Femur (tissue), 1 donor: ENCODE measurements around the gene DUSP5.
"Not testable (repeated sequence)": the region's sequence is repeated elsewhere in the genome, so short reads cannot be mapped to it uniquely, and the experiment has no call there.

Source experiments
- DNase-seq: peaks from one replicate; pipeline ENCODE4 v3.0.0-alpha.2; 2017

Gene DUSP5

GRCh38 chr10:110523736-110524135 lies 26.0 kb downstream of the DUSP5 start:
- DNase-seq = no peak

- no peak for DNase-seq
Measured at GRCh38 chr10:110524179-110524858, 26.6 kb downstream of the DUSP5 start.

DNA sequence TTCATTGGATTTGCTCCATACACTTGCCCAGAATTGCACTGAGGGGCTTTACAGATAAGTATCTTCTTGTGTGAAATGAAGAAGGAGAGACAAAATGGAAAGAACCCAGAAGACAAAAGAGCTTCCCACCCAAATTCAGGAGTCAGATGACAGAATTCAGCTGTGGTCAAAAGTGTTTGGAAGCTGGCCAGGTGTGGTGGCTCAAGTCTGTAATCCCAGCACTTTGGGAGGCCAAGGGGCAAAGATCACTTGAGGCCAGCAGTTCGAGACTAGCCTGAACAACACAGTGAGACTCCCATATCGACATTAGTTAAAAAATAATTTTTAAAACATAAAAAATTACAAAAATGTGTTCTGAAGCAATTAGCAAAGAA lies 27.1 kb downstream of the DUSP5 start:
- DNase-seq = no peak

- no peak for DNase-seq
Measured at GRCh38 chr10:110525349-110526260, 27.9 kb downstream of the DUSP5 start.

DNA sequence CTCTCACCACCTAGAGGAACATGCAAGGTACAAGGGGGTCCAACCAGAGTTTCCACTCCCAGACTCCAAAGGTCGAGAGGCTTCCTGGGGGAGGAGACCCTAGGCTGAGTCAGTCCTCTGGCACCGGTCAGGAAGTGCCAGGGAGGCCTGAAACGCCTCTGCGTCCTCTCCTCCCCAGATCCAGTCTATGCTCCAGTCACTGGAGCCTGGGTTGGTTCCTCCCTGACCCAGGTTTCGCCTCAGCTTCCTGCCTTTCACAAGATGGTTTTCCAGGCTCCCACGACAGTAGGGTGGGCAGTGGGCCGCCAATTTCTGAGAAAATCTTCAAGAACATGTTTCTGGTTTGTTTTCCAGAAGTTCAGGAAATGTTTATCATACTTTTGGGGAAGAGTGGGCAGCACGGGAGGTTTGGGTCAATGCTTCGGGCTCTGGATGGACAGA lies 30.0 kb downstream of the DUSP5 start:
- DNase-seq = no peak

- no peak for DNase-seq
Measured at GRCh38 chr10:110528224-110528996, 30.7 kb downstream of the DUSP5 start.

GRCh38 chr10:110528997-110529524 lies 31.4 kb downstream of the DUSP5 start:
- DNase-seq = not testable (repeated sequence)

DNA sequence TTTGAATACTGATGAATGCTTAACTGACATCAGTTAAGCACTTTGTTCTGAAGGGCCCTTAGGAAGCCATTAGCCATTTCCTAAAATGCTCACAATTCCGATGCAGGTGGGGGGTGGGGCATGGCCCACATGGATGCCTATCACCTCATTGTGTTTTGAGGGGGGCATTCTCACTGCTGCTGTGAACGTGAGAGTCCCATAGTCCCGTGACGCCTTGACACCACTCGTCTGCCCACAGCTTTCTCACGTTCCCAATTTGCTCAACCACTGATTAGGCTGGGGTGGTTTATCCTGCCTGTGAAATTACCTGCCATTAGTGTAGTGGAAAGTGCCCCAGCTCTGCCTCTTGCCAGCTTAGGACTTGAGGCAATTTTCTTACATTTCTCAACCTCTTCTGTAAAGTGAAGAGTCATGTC lies 31.9 kb downstream of the DUSP5 start:
- DNase-seq = no peak

DNA sequence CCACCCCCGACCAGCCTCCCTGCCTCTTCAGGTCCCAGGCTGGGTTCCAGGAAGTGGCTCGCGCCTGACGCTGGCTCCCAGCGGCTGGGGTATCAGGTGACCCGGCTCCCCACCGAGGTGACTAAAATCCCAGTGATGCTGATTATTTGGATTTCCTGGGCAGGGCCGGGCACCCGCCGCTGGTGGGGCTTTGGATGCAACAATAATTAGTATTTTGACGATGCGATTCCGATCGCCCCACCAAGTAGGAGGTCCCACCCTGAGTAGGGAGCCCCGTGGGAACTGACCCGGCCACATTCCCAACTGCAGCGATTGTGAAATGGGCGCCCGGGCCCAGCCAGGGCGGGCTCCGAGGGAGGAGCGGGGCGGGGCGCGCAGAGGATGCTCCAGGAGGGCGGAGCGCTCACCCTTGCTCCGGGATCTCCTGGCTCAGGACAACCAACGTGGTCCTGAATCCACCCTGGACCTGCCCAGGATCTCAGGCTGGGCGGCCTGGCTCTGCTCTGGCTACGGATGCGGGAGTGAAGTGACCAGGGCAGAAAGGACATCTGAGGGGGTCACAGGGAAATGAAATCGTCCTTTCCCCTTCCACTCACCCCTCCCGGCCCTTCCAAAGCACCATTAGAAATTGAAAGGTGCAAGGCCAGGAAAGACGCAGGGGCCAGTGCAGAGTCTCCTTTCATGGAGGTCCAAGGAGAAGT lies 32.6 kb downstream of the DUSP5 start:
- DNase-seq = no peak

DNA sequence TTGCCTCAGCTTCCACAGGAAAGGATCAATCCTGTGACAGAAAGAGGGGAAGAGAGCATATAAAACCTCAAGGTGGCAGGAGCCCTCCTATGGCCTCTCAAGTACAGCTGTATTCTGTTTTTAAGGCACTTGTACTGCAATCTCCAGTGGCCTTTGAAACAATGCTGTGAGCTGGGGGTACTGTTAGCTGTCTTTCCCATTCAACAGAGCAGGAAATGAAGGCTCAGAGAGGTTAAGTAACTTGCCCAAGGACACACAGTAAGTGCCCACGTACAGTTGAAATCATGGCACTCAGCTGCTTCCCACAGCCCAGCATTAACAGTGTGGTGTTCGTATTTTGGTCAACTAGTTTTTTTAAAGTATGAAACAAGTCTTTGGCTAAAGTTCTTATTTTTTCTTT lies 34.0 kb downstream of the DUSP5 start:
- DNase-seq = no peak

GRCh38 chr10:110532628-110533027 lies 34.9 kb downstream of the DUSP5 start:
- DNase-seq = not testable (repeated sequence)

GRCh38 chr10:110533149-110533548 lies 35.4 kb downstream of the DUSP5 start:
- DNase-seq = no peak

DNA sequence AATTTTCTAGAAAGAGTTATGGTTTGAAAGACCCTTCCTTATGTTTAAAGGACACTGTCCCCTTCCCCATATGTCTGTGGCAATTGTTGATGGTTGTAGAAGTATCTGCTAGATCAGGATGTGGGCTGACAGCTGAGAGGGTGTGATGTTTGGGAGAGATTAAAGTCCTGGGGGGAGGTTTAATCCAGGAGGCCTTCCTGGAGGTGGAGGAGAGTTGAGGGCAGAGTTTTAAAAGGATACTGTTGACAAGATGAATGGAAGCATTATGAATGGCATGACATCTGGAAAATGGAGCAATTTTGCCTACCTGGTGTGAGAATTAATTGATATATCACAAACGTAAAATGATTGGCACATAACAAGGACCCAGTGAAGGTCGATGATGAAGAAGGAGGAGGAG lies 36.9 kb downstream of the DUSP5 start:
- DNase-seq = no peak

DNA sequence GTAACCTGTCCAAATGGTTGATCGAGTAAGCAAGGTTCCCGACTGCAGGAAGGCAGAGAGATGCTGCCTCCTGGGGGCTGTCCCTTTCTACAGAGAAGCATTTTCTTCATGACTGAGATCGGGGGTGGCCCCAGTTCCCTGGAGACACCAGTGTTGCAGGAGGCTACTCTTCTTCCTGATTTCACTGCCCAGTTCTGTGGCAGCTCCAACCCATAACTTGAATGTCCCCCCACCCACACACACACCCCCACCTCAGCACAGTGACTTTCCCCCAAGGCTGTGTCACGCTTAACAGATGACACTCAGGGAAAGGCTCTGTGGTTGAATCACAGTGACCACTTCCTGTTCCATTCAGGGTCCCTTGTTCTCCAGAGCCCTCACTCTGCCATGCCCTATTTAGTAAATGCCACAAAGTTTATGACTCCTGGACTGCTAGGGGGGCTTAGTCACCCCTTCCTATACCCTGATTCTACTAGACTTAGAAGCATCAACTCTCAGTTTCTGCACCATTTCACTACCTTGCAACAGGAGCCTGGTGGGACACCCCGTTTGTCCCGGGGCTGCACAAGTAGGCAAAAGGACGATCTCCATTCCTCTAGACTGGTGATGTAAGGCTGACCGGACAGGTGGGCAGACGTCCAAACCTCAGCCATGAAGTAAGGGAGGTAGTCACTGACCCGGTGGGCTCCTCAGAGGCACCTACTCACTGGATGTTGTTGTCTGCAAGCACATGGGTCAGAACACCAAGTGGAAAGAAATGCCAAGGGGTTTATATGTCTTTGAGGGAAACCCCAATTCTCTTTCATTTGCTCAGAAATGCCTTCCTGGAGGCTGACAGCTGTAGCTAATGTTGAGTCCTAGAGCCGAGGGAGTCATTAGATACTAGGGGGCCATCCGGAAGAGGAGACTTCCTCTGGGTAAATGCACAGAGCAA lies 38.5 kb downstream of the DUSP5 start:
- no peak for DNase-seq

GRCh38 chr10:110539091-110539490 lies 41.4 kb downstream of the DUSP5 start:
- no peak for DNase-seq

DNA sequence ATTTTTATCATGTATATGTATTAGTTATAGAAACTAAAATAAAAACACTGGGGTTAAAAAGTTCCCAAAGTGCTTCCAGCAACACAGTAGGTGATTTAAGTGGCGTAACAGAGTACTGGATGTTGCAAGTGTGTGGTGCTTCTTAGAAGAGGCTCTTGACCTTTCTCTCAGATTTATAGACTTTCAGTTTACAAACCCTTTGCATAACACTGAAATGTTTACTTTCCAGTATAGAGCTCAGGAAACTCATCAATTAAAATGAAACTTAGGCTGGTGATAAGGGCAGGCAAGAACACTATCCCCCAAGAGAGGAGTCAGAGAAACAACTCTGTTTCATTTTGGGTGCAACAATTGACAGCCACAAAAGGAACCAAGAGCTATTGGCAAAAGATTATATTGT lies 42.3 kb downstream of the DUSP5 start:
- no peak for DNase-seq

GRCh38 chr10:110544958-110545537 lies 47.3 kb downstream of the DUSP5 start:
- peak; percentile 24 for DNase-seq

DNA sequence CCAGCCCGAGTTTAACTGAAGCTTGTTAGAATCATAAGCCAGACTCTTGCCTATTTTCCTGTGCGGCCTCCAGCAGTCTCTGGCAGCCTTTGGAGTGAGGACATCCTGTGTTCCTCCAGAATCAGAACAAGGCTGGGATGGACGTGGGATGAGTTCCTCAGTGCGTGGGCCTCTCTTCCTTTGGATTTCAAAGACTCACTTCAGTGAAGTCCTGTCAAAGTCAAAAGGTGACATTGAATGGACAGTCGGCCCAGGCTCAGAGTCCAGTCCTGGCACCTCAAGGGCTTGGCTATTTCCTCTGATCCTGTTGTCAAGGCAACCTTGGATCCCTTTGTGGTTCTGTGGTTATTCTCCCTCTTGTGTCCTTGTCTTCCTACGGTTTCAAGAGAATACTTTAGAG lies 48.4 kb downstream of the DUSP5 start:
- DNase-seq = no peak

DNA sequence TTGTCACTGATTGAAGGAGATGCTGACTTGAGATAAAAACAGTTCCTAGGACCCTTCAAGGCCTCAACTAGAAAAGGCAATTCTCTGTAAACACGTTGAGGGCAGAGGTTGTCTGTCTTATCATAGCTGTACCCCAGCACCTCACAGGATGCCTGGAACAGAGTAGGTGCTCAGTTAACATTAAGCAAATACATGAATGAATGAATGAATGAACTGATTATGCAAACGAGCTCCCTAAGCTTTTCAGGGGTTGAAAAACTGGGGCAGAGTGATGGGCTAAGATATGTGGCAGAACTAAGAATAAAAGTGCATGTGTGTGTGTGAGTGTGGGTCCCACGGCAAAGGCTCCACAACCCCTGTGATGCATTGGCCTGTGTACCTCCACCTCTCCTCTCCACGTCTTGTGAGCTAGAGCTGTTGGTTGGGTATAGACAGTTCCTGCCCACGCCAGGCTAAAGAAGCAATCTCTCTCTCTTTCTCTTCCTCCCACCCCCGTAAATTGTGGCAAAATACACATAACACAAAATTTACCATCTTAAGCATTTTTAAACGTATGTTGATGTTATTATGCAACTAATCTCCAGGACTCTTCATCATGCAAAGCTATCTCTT lies 48.9 kb downstream of the DUSP5 start:
- DNase-seq = no peak

- no peak for DNase-seq
Measured at GRCh38 chr10:110547139-110547761, 49.5 kb downstream of the DUSP5 start.
